HG02759 (cell line): Measurements from ENCODE around the gene INTS2.
"Not testable (repeated sequence)": the region's sequence is repeated elsewhere in the genome, so short reads cannot be mapped to it uniquely, and the experiment has no call there.

Experiments
- ATAC-seq: cut with Tn5 transposase; IDR thresholded peaks from one replicate; pipeline ENCODE4 v1.9.1; 2021; ENCODE audit warnings: mild to moderate bottlenecking, moderate library complexity; ENCODE audit not compliant: unreplicated experiment

Gene INTS2

DNA sequence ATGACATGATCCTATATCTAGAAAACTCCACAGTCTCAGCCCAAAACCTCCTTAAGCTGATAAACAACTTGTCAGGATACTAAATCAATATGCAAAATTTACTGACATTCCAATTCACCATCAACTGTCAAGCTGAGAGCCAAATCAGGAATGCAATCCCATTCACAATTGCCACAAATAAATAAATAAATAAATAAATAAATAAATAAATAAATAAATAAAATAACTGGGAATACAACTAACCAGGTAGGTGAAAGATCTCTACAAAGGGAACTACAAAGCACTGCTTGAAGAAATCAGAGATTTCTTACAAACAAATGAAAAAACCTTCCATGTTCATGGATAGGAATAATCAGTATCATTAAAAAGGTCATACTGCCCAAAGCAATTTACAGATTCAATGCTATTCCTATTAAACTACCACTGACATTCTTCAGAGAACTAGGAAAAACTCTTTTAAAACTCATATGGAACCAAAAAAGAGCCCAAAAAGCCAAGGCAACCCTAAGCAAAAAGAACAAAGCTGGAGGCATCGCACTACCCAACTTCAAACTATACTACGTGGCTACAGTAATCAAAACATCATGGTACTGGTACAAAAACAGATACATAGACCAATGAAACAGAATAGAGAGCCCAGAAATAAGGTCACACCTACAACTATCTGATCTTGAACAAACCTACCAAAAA is 102.2 kb downstream of the INTS2 start:
- no peak for ATAC-seq

DNA sequence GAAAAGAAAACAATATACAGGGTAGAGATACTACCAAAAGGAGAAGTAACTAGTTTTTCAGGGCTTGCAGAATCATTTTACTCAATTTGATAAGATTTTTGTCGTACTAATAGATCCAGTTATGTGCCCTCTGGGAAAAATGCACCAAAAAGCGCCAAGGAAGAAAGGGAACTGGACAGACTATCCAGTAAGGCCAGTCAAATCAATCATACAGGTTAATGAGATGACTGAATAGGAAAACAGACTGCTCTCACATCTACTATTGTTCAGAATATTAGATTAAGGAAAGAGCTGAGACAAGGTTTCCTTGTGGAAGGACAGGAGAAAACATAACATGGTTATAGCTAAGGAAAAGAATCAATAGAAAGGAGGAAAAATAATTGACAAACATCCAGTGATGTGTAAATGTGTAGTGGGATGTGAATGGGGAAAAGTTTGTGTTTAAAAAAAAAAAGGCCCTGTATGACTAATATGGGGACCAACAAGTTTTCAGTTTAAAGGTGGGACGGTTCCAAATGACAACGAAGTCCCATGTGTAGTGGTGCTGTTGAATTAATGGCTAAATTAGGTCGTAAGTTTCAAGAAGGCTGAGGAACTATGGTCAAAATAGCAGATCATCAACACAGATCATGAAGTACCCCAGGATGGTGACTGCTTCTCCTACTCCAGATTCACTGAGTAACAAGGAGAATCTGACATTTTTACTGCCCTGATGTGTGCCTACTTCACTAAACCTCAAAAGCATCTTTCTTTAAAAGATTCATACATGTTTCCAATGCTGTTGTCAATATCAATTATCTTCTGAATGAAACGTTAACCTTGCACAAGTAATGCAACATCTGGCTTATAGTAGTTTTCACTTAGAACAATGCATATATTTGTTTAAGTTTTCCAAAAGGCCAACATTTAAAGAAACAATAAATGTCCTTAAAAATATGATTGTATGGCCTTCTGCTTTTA is 105.2 kb downstream of the INTS2 start:
- ATAC-seq = no peak

GRCh38 chr17:61821655-61822054 is 106.1 kb downstream of the INTS2 start:
- ATAC-seq = no peak

DNA sequence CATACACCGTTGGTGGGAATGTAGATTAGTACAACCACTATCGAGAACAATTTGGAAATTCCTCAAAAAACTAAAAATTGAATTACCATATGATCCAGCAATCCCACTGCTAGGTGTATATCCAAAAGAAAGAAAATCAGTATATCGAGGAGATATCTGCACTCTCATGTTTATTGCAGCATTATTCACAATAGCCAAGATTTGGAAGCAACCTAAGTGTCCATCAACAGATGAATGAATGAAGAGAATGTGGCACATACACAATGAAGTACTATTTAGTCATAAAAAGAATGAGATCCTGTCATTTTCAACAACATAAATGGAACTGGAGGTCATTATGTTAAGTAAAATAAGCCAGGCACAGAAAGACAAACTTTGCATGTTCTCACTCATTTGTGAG is 108.5 kb downstream of the INTS2 start:
- ATAC-seq = not testable (repeated sequence)

DNA sequence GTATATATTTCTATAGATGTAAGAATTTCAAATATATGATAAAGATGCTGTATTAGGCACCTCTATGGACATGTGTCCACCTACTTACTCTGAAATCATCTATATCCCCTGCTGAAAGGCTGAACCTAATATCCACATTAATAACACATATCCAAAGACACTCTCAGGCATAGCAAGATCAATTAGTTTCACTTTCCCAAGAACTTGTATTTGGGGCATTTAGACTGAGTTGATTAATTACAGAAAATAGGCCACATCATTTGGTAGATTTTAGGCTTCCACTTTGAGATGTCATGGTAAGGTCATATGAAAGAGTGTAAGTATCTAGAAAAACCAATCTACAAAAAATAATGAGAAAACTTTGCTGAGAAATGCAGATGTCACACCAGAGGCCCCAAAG is 109.6 kb downstream of the INTS2 start:
- no peak for ATAC-seq

DNA sequence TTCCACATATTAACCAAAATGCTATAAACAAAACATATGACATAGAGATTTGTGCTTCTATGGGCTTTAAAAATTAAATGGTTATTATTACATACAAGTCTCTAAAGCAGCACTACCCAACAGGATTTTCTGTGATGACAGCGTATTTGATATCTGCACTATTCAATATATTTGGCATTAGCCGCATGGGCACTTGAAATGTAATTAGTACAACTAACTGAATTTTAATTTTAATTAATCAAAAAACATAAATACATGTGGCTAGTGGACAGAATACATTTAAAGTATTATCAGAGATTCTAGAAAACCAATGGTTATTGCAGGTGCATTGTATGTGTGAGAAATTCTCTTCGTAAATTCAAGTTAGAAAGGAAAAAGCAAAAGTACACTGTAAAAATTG is 110.3 kb downstream of the INTS2 start:
- no peak for ATAC-seq

DNA sequence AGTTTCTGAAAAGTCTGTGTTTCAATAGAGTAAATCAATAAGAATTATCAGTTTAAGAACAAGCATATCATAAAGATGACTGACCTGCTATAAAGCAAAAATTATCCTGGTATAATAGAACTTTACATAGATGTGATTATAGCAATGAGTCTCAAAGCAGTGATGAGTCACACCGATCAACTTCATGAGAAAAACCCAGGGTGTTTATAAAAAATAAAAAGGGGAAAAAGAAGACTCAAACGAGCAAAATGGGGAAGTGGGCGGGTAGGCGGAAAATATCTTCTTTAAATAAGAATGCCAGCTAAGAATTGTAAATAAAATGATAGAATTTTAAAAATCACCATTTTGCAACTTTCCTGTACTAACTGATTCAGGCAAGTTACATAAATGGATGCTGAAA is 111.2 kb downstream of the INTS2 start:
- no peak for ATAC-seq

- no peak for ATAC-seq
Measured at GRCh38 chr17:61815863-61816503, 111.8 kb downstream of the INTS2 start.
